HG03060 (cell line): ENCODE results near the gene DRAM1.
A peak's percentile ranks its signal among the peaks of the same experiment; 100 is the strongest.
"Not testable (repeated sequence)": the region's sequence is repeated elsewhere in the genome, so short reads cannot be mapped to it uniquely, and the experiment has no call there.

ENCODE experiments used
- ATAC-seq: cut with Tn5 transposase; IDR thresholded peaks from one replicate; pipeline ENCODE4 v1.9.1; 2021; ENCODE audit warnings: low read depth, moderate number of reproducible peaks; ENCODE audit not compliant: unreplicated experiment

DRAM1 gene, protein sequence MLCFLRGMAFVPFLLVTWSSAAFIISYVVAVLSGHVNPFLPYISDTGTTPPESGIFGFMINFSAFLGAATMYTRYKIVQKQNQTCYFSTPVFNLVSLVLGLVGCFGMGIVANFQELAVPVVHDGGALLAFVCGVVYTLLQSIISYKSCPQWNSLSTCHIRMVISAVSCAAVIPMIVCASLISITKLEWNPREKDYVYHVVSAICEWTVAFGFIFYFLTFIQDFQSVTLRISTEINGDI

DNA sequence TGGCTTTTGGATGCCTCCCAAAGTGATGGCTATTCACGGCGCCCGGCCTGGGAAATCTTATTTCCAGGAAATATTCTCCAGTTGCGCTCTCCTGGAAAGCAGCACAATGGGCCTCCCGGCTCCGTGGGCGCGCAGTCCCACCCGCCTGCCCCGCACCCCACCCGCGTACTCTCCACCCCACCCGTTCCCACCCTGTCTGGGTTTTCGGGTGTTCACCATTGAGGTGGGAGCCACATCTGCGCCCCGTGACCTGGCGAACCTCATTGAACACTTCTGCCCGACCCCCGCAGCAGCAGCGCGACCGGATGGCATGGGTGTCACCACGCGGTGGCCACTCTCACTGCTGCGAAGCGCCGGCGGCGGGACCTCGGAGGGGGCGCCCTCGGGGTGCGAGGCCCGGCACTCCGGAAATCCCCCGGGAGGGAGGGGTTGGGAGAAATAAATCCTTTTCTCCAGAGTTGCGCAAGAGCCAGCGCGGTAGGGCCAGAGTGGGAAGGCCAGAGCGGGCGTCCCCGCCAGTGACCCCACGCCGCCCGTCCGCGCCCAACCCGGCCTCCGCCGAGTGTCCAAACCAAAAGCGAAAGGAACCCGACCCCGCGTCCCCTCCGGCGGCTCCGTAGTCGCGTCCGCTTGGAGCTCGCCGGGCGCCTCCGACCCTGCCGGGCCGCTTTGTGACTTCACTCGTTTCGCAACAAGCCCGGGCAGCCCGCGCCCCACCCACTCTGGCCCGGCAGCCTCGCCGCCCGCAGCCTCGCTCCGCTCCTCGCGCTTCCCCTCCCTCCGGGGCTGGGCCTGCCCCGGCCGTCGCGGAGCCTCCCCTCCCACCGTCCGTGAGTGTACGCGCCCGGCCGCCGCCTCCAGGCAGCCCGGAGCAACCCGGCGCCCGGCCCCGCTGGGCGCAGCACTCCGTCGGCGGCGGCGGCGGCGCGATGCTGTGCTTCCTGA is at the start of gene DRAM1:
Gene DRAM1, plus strand, starts transcription at position 720 of the 945 bp plus-strand sequence. Its CDS starts 210 bp downstream, at position 930.
- peak; percentile 35 for ATAC-seq

DNA sequence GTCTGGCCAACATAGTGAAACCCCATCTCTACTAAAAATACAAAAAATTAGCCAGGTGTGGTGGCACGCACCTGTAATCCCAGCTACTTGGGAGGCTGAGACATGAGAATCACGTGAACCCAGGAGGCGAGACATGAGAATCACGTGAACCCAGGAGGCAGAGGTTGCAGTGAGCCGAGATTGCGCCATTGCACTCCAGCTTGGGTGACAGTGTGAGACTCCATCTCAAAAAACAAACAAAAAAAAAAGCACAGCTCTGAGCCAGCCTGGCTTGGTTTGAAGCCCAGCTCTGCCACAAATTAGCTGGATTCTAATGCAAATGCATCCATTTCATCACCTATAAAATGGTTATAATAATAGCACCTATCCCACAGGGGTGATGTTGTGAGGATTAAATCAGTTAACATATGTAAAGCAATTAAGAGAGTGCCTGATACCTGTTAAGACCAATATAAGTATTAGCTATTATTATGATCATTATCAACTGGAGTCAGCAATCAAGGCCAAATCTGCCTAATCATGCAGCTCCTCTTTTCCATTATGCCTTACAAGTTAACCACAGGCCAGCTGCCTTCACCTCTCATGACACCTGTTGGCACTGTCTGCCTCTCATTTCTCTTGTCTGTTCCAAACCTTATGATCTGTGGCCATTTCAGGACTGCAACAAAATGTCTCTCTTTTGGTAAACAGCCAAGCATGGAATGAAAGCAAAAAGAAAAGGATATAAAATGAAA is 48.8 kb upstream of the DRAM1 start:
- no peak for ATAC-seq

DNA sequence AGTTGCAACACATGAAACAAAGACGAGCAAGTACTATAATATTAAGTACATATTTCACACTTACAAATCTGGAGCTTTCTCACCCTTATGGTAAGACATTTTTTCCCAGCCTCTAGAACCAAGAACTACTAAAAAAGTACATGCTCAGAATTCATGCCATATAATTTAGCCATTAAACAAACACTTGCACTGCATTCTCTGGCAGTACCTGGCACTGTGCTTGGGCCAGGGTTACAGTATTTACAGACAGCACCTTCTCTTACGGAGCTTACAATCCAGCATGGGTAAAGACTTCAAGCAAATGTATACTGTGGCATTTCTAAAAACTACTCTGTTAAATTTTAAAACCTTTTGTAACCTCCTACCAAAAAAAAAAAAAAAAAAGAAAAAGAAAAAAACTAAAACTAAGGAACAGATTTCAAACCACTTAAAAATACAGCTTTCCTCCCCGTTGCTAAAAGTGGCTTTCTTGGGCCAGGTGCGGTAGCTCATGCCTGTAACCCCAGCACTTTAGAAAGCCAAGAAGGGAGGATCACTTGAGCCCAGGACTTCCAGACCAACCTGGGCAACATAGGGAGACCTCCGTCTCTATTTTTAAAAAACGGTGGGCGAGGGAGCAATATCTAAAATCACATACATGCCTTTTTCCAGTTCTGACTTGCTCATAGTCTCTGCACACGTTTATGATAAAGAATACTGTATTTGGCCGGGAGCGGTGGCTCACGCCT is 47.6 kb upstream of the DRAM1 start:
- ATAC-seq, result no peak

DNA sequence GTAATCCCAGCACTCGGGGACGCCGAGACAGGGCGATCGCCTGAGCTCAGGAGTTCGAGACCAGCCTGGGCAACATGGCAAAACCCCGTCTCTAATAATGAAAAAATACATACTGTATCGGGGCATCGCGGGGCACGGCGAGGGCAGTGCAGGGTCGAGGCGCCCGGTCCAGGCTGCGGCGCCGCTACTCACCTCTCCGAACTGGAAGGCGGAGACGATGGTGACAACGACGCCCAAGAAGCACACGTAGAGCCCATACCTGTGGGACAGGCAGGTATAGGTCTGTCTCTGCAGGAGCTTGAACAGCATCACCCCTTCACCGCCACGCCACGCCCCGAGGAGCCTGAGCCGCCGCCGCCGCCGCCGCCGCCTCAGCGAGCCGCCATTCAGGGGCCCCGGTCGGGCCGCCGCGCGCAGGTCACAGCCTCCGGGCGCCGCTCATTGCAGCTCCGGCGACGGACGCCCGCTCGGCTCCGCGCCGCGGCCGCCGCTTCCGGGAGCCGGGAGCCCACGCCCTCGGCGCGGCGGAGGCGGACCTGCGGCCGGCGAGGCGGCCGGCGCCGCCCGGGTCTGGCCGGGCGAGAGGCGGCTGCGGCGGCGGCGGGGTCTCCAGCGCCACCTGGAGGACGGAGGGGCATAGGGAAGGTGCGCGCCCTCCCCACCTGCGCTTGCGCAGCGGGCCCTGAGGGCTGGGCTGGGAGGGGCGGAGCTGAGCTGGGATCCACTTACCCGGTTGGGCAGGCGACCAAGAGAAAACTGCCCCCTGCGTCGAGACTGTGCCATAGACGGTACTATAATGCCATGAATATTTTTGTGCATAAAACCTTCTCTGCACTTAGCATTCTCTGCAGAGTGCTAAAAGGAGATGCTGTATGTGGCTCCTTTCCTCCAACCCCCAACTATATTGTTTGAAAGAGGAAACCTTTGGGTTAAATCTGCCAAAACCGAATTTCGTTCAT is 46.7 kb upstream of the DRAM1 start, which contains the start of gene GNPTAB:
Gene GNPTAB, minus strand, starts transcription at position 593 of the 959 bp plus-strand sequence. Its CDS starts 284 bp downstream, at position 309.
- peak; percentile 86 for ATAC-seq

DNA sequence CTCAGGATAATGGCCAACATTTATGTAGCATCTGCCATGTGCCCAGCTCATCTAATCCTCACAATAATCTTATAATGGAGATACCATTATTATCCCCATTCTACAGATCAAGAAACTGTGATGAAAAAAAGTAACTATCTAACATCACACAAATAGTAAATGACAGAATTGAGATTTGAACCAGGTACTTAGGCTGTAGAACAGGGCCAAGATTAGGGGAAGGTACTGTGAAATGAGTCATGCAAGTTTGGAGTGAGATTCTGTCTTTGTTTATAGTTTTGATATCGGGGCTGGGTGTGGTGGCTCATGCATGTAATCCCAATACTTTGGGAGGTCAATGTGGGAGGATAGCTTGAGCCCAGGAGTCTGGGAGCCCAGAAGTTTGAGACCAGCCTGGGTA is 45.4 kb upstream of the DRAM1 start:
- ATAC-seq, result no peak

DNA sequence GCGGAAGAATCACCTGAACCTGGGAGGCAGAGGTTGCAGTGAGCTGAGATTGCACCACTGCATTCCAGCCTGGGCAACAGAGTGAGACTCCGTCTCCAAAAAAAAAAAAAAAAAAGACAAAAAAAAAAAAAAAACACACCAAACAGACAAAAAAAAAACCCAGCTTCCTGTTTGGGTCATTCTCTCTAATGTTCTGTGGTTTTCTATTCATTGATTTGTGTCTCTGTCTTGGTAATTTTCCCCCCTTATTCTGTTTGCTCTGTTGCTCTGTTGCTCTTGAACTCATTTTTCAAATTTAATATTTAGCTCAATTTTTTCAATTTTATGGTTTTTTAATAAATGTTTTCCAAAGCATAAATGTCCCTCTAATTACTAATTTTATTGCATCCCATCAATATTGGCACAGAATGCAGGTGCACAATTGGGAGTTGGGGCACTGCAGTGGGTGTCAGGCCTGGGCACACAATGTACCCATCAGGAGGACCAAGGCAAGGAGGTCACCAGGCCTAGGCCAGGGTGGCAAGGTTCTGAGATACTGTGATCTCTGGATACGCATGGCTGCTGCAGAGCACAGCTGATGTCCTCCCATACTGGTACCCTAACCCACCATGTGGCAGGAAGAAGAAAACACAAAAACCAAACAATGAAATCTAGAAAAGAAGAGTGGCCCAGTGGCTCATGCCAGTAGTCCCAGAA is 38.6 kb upstream of the DRAM1 start:
- no peak for ATAC-seq

DNA sequence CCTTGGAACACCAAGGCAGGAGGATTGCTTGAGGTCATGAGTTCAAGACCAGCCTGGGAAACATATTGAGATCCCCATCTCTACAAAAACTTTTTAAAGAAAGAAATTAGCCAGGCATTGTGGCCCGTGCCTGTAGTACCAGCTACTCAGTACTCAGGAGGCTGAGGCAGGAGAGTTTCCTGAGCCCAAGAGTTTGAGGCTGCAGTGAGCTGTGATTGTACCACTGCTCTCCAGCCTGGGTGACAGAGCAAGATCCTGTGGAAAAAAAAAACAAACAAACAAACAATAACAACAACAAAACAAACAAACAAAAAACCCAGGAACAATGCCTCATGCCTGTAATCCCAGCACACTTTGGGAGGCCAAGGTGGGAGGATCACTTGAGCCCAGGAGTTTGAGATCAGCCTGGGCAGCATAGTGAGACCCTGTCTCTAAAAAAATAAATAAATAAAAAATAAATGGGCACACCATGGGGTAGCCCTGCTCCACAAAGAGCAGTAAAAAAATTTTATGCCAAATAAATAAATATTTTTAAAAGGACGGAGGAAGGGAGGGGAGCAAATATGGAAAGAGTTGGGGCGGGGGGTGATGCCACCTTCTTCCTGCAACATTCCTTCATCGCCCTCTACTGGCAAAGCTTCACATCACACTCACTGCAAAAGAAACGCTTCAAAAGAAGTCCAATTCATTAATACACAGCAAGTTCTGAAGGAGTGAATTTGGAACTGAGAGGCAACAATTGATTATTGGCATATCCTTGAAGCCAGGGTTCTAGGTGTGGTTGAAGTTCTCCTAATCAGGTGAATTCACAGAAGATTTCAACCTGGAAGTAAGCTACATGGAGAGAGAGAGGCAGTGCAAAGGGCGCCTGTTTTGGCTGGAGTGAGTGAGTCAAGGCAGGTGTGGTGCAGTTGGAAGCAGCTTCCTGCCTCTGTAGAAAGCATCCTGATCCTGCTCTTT is 37.8 kb upstream of the DRAM1 start:
- ATAC-seq, result no peak

DNA sequence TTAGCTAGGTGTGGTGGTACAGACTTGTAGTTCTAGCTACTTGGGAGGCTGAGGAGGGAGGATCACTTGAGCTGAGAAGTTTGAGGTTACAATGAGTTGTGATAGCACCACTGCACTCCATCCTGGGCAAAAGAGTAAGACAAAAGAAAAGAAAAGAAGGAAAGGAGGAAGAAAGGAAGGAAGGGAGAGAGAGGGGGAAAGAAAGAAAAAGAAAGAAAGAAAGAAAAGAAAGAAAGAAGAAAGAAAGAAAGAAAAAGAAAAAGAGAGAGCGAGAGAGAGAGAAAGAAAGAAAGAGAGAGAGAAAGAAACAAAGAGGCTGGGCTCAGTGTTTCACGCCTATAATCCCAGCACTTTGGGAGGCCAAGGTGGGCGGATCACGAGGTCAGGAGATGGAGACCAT is 36.3 kb upstream of the DRAM1 start:
- ATAC-seq, result no peak

DNA sequence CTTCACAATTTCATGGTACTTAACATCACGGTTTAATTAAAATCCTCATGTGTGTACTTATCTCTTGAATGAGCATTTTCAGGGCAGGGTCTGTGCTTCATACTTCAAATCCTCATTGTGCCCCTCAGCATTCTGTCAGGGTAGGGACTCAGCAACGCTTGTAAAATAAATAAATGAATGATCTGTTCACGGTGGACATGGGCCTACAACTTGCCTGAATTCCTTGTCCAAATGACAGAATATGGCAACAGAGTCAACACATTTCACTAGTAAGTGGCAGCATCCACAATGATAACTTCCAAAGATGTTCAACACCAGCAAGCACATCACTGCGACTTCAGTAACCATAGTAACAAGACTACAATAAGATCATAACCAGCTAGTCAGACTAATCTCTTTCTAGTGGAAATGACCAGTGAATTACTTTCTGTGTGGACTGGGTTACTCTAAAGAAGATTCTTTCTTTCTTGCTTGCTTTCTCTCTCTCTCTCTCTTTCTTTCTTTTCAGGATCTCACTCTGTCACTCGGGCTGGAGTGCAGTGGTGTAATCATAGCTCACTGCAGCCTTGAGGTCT is 32.2 kb upstream of the DRAM1 start:
- ATAC-seq, result no peak

DNA sequence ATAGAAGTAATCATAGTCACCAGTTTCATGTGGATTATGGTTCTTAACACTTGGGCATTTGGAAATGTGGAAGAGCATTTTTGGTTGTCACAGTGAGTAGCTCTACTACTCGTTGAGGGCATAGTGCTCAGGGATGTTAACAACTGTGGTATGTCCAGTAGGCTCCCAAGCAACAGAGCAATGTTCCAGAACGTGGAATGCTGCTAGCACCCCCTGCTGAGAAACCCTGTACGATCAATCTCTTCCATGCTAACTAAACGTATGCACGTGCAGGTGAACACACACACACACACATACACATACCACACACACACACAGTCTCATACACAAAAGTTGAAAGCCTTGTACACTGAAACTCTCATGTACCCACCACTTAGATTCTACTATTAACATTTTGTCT is 30.1 kb upstream of the DRAM1 start:
- no peak for ATAC-seq

DNA sequence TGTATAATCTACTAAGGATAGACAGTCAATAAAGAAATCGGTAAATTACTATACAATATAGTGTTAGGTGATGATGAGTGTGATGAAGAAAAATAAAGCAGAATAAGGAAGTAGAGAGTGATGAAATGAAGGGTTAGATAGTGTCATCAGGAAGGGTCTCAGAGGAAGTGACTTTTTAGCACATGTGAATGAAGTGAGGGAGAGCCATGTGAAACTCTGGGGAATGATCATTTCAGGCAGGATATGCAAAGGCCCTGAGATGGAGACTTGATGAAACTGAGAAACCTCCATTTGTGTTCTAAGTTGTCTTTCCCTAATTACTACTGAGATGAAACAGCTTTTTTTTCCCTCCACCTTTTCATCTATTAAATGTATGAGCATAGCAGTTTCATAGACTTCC is 27.2 kb upstream of the DRAM1 start:
- no peak for ATAC-seq

DNA sequence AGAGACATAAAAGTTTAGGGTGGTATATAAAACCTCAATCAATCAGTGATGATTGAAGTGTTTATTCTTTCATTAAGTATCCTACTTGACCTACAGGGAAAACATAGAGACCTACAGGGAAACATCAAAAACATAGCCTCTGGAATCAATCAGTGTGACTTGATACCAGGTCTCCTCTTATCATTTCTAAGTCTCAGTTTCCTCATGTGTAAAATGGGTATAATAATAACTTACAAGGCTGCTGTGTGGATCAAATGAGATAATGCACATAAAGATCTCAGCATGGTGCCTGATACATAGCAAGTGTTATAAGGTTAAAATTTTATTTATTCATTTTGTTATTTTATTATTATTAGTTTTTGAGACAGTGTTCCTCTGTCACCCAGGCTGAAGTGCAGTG is 24.4 kb upstream of the DRAM1 start:
- ATAC-seq, result no peak

DNA sequence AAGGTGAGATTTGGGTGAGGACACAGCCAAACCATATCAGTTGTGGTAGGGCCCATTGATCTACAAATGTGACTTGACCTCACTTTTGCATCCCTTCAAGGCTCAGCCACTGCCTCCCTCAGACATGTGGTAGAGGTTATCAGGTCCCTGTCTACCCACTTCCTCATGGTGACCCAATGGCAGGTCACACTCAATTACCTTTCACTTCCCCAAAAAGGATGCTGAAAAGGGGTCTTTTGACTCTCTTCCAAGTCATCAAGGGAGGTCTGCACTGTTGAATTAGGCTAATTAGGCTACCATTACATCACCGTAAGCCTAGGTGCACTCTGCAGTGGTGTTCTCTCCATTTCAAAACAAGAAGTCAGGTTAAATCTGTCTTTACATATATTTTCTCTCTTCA is 22.6 kb upstream of the DRAM1 start:
- ATAC-seq, result no peak

DNA sequence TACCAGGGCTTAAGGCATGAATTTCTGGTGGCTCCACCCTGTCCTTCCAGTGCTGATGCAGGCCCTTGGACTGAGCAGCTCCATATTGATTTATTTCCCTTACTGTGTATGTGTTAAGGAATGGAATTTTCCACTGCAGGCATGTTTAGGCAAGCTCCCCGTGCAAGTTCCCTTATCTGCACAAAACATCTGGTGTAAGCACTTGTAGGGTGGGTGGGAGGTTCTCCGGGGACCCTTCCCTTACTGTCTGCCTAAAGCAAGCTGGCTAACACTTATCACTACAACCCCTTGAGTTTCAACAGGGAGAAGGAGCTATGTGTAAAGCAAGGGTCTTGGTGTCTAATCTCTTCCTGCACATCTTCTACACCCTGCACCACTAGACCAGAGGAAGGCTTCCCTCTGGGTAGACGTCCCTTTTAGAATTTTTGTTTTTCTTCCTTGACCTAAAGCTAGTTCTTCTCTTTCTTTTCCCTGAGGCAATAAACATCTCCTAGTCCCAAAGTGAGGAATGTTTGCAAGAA is 22.0 kb upstream of the DRAM1 start:
- no peak for ATAC-seq

DNA sequence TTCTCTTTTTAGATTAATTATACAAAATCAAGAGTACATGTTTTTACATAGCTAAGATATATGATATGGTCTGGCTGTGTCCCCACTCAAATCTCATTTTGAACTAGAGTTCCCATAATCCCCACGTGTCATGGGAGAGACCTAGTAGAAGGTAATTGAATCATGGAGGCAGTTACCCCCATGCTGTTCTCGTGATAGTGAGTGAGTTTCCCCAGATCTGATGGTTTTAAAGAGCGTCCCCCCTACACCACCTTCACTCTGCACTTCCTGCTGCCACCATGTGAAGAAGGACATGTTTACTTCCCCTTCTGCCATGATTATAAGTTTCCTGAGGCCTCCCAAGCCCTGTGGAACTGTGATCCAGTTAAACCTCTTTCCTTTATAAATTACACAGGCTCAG is 21.4 kb upstream of the DRAM1 start:
- ATAC-seq, result no peak

DNA sequence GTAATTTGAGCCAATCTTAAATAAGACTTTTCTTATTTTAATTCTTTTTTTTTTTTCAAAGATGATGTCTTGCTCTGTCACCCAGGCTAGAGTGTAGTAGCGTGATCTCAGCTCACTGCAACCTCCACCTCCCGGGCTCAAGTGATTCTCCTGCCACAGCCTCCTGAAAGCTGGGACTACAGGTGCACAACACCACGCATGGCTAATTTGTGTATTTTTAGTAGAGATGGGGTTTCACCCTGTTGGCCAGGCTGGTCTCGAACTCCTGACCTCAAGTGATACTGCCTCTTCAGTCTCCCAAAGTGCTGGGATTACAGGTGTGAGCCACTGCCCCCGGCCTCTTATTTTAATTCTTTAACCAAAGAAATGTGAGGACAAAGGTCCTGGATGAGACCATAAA is 20.8 kb upstream of the DRAM1 start:
- ATAC-seq, result not testable (repeated sequence)

DNA sequence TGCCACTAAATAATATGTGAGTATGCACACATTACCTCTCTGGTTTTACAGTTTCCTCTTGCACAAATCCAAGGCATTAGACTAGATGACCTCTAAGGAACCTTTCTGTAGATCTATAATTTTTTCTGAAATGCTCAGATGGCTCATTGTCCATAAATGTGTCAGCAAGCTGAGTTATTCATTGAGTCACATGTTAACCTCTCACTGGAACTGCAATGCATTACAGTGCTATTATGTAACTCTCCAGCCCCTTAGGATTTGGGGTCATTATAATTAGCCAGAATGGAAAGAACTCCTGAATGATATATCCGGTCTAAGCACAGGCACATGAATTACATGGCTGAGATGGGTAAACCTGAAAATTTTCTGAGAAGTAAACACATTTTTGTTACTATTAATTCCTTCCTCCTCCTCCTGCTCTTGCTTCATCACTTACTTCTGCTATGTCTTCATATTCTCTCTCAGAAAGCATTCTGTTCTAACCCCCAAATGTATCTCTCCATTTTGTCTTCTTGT is 20.3 kb upstream of the DRAM1 start:
- ATAC-seq, result peak; percentile 39
